ENCODE results near the gene WDR6. TPM values are rescaled to one million over a fixed set of nuclear protein-coding genes. Genes with fewer than 3 reads are reported as not detected.
"Not testable (repeated sequence)": the region's sequence is repeated elsewhere in the genome, so short reads cannot be mapped to it uniquely, and the experiment has no call there.

WDR6 gene
- total RNA-seq, 1 donor from 2014 or later = 81.6 TPM

DNA sequence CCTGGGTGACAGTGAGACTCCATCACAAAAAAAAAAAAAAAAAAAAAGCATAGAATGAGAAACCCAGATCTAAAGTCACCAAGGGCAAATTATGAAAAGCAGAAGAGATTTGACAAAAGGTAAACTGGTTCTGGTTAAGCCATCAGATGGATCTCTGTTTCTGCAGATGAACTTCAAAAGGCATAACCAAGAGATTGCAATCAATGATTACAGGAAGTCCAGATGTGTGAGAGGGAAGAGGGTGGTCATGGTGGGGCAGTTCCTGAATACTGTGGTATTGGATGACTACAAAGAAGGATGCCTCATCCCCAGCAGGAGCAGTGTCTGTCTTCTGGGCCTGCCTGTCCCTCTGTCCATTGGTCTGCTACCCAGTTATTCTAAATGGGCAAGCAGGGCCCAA, 13.4 kb upstream of the WDR6 start:
- no peak for DNase-seq

DNA sequence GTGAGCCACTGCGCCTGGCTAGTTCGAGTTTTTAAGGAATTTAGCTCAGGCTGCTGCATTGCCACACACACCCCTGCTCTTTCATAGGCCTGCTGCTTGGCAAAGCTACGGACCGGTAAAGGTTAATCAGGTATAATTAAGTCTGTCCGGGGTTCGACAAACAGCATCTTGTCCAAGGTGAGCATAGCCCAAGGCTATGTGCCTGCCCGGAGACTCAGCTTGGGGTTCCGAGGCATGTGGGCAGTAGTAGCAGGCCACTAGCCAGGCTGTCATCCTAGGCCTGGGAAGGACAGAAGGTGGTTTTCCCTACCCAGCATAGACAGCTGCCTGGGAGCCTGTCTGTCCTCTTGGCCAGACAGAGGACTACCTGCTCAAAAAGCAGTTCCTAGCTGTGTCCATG, 10.6 kb upstream of the WDR6 start:
- DNase-seq = no peak

DNA sequence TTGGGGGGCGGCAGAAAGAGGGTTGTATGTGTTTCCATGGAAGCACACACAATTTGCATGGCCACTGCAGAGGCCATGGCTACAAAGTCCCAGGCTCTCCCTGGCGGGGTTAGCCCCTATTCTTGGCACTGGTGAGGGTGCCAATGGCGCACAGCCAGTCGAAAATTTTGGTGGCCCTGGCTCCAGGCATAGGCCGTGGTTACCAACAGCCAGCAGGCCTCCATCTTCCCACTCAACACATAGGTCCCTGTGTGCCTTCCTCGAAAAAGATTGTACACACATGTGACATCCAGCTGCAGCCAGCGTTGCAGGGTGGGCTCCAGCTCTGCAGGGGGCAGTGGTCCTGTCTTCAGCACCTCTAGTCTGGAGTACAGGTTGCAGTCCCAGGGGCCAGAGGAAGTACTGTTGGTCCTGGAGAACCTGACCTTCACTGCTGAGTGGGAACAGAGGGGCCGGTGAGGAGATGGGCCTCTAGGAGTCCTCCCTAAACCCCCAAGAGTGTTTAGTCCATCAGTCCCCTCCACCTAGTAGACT, 10.0 kb upstream of the WDR6 start:
- no peak for DNase-seq

DNA sequence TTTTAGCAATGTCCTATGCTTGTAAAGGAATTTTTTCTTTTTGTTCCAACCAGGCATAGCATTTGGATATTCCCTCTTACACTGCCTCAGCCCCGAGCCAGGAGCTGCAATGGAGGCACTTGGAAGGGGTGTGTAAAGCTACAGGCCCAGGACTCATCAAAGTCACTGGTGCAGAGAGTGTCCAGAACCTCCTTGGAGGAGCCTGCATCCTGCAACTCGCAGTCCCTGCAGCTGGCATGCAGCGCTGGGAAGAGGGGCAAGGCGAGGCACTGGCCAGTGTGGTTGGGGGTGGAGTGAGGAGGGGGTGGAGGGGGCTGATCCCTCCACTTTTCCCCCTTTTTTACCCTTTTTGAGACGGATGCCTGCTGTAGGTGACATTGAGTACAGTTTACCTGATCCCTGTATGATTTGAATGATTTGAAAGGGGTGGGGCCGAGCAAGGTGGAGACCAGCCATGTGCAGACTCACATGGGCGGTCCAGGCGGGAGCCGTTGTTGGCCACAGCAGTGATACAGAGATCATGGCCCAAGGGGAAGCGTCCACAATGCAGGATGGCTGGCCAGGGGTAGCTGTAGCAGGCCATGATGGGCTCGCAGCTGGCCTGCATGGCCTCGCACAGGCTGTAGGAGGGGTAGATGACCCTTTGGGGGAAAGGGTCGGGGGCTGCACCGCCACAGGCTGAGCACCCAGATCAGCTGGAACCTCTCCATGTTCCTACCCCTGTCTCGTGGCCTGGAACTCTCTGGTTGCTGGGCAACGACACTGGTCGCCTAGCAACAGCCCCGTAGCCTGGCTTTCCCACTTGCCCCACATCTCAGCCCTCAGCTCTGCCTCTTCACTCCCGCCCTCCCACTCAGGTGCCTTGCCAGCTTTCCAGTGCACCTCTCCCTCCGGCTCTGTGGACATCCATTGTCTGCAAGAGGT, 9.2 kb upstream of the WDR6 start:
- no peak for DNase-seq

DNA sequence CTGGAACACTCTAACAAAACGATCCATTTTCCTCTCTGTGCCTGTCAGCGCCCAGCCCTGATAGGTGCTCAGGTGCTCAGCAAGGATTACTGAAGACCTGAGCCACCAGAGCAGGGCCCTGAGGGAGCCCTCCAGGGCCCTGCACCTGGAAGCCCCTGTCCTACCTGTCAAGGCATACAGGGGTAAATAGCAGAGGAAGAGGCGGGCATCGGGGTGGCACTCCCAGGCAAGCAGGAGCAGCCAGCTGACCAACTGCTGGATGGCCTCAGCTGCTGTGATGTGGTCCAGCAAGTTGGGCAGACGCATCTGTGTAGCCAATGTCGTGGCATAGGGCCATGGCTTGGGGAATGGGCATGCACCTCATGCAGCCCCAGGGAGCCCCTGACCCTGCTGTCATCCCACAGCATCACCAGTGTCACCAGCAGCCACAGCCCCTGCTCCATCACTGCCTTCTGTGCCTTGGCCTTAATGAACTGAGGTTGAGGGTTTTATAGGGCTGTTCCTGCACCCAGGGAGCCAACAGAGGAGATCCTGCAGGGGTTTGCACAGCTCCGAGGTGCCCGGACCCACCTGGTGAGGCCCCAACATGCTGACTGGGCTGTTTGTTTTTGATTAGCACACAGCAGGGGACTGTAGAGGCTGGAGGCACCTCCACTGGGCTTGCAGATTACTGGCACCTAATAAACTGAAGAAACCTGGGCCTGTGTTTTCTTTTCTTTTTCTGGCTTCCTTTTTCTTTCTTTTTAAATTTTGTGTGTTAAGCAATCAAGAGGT, 7.9 kb upstream of the WDR6 start:
- no peak for DNase-seq

DNA sequence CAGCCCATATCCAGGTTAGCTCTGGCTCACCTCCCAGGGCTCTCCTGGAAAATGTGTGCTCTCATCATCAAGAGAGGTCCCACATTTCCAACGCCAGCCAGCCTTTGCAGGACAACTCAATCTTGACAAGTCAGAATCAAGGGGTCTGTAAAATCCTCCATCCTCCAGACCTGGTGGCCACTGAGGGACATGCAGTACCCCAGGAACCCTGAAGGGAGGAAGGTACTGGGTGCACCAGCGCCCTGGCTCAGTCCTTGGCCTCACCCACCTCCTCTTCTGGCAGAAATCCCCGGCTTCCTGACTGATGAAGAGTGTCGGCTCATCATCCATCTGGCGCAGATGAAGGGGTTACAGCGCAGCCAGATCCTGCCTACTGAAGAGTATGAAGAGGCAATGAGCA, 6.0 kb upstream of the WDR6 start:
- DNase-seq = no peak

DNA sequence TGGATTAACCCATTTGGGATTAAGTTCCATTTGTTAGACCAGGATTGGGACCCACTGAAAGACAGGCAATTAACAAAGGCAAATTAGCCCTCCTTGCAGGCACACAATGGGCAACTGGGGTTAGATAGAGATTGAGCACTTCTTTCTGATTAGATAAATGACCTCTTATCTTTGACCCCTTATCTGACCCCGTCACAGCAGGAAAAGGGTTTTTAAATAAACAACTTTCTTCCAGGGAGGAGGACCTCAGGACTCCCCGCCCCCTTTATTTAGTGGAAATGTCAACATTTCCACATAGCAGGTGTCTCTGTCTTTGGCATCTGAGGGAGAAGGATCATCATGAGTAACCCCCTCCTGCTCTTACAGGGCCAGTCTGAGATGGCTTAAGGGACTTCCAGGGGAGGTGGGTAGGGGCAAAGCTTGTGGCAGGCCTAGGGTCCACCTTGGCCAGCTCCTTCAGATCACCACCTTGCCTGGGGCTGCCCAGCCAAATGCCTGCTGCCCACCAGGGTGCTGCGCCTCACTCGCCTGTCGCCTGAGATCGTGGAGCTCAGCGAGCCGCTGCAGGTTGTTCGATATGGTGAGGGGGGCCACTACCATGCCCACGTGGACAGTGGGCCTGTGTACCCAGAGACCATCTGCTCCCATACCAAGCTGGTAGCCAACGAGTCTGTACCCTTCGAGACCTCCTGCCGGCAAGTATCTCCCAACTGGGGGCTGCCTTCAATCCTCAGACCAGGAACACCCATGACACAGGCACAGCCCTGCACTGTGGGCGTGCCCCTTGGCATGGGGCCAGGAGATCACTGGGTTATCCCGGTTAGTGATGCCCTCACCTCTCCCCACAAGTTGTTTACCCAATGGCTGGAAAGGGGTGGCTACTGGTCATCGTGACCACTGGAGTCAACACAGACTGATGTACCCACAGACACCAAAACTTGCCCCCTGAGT, 2.6 kb upstream of the WDR6 start:
- DNase-seq = no peak

DNA sequence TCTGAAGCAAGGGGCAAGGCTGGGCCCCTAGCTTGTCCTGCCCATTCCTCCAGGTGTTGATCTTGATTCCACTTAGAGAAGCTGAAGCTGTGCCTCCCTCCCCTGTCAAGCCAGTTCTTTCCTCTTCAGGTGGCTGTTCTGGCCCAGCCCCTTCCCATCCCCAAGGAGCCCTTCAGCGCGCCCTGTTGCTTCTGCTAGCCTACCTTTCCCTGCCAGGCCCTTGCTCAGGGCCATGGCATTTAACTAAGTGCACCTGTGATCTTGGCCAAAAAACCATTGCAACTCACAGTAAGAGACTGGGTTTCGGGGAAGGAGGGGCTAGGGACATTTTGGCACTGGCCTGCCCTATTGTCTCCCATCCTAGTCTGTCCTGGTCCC, 1.9 kb upstream of the WDR6 start:
- no peak for DNase-seq

DNA sequence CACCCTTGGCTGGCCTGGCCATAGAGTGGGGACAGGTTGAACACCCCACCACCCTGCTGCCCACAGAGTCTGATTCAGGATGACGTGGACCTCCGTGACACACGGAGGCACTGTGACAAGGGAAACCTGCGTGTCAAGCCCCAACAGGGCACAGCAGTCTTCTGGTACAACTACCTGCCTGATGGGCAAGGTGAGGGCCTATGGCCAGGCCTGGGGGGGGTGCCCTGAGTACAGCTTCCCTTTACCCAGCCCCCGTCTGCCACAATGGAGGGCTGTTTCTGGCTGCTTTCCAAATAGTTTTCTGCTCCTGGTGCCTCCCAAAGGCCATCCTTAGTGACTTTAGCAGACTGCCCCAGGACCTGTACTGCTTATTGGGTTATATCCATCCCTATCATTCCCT, 1.2 kb upstream of the WDR6 start:
- DNase-seq = no peak

DNA sequence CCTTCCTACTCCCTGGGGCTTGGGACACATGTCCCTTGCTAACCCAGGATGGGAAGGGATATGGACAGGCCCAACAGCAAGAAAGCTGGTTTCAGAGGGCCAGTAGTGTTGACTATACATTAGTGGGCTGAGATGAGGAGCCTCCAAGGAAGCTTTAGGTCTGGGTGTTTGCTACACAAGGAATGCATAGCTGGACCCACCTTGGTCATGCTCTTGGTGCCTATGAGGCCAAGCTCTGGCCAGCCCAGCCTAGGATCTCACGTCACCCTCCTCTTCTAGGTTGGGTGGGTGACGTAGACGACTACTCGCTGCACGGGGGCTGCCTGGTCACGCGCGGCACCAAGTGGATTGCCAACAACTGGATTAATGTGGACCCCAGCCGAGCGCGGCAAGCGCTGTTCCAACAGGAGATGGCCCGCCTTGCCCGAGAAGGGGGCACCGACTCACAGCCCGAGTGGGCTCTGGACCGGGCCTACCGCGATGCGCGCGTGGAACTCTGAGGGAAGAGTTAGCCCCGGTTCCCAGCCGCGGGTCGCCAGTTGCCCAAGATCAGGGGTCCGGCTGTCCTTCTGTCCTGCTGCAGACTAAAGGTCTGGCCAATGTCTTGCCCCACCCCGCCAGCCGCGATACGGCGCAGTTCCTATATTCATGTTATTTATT, 653 bp upstream of the WDR6 start:
- peak; percentile 54 for DNase-seq

DNA sequence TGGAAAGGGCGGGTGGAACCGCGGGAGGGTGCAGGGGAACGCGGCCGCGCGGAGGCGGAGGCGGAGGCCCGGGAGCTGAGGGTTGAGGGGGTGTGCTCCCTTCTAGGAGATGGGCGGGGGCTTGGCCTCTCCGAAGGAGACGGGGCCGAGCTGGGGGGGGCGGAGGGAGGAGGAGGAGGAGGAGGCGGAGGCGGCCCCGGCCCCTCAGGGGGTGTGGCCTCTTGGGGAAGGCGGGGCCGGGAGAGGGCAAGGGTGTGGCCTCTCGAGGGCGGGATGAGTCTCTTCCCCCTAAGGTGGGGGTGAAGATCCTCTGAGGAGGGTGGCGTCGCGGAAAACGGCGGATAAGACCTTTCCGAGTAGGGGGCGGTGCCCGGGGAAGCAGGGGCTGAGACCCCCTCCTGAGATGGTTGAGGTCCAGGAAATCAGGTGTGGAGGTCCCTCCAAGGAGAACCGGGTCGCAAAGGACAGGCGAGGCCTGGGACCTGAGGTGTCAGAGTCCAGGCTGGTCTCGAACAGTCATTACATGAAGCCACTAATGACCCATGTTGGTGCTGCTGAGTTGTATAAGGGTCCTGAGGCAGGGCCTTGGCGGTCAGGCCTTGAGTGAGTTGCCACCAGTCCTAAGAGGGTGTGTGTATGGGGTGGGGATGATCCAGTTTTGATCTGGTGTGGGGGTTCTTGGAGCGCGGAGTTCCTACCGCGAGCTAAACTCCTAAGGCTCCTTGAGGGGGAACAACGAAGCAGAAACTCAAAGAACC, 759 bp downstream of the WDR6 start:
- peak; percentile 94 for DNase-seq

DNA sequence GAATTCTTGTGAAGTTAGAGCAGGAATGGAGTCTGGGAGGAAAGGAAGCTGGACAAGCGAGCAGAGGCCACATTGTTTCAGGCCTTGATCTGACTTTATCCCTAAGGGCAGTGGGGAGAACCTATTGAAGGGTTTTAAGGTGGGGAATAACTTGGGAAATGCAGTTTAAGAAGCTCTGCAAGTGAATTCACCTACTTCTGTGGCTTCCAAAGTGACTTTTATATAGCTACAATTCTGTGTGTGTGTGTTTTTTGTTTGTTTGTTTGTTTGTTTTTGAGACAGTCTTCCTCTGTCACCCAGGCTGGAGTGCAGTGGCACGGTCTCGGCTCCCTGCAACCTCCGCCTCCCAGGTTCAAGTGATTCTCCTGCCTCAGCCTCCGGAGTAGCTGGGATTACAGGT, 1.4 kb downstream of the WDR6 start:
- not testable (repeated sequence) for DNase-seq

DNA sequence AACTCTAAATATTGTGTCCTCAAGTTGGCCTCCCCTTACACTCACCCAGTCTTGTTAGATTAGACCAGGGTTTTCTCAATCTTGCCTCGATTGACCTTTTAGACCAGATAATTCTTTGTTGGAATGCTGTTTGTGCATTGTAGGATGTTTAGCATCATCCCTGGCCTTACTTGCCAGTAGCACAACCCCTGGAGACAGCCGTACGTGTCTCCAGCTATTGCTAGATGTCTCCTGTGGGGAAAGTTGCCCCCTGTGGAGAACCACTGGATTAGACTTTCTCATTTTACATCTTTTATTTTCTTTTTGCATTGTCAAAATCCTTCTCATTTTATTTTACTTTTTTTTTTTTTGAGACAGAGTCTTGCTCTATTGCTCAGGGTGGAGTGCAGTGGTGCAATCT, 2.2 kb downstream of the WDR6 start:
- DNase-seq = no peak

DNA sequence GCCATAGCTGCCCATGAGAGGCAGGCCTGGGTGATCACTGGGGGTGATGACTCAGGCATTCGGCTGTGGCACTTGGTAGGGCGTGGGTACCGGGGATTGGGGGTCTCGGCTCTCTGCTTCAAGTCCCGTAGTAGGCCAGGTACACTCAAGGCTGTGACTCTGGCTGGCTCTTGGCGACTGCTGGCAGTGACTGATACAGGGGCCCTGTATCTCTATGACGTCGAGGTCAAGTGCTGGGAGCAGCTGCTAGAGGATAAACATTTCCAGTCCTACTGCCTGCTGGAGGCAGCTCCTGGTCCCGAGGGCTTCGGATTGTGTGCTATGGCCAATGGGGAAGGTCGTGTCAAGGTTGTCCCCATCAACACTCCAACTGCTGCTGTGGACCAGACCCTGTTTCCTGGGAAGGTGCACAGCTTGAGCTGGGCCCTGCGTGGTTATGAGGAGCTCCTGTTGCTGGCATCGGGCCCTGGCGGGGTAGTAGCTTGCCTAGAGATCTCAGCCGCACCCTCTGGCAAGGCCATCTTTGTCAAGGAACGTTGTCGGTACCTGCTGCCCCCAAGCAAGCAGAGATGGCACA, 5.3 kb downstream of the WDR6 start:
- DNase-seq = peak; percentile 40

DNA sequence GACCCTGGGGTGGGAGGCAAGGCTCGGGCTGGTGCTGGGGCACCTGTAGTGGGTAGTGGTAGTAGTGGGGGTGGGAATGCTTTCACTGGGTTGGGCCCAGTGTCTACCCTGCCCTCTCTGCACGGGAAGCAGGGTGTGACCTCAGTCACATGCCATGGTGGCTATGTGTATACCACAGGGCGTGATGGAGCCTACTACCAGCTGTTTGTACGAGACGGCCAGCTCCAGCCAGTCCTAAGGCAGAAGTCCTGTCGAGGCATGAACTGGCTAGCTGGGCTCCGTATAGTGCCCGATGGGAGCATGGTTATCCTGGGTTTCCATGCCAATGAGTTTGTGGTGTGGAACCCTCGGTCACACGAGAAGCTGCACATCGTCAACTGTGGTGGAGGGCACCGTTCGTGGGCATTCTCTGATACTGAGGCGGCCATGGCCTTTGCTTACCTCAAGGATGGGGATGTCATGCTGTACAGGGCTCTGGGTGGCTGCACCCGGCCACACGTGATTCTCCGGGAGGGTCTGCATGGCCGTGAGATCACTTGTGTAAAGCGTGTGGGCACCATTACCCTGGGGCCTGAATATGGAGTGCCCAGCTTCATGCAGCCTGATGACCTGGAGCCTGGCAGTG, 6.0 kb downstream of the WDR6 start:
- no peak for DNase-seq

DNA sequence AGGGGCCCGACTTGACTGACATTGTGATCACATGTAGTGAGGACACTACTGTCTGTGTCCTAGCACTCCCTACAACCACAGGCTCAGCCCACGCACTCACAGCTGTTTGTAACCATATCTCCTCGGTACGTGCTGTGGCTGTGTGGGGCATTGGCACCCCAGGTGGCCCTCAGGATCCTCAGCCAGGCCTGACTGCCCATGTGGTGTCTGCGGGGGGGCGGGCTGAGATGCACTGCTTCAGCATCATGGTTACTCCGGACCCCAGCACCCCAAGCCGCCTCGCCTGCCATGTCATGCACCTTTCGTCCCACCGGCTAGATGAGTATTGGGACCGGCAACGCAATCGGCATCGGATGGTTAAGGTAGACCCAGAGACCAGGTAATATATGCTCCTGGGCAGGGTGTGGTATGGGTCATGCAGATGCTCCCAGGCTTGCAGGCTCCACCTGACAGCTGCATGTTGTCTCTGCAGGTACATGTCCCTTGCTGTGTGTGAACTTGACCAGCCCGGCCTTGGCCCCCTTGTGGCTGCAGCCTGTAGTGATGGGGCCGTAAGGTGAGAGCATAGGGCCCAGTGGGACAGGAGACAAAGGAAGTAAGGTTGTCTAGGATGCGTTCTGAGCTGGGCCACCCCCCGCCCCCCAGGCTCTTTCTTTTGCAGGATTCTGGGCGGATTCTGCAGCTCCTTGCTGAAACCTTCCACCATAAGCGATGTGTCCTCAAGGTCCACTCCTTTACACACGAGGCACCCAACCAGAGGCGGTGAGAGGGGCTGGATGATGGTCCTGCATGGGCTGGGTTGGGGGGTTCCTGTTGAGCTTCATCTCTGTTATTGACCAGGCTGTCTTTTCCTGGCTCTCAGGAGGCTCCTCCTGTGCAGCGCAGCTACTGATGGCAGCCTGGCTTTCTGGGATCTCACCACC, 6.8 kb downstream of the WDR6 start:
- DNase-seq = no peak

DNA sequence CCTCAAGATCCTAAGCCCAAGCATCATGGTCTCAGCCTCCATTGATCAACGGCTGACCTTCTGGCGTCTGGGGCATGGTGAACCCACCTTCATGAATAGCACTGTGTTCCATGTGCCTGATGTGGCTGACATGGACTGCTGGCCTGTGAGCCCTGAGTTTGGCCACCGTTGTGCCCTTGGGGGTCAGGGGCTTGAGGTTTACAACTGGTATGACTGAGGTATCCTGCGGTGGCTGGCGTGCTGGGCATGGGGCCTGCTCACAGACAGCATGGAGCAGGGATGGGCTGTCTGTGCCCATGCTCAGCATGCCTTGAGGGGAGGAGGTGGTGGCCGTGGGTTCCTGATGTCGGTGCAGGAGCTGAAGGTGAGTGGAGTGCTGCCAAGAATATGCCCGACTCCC, 7.9 kb downstream of the WDR6 start:
- no peak for DNase-seq

DNA sequence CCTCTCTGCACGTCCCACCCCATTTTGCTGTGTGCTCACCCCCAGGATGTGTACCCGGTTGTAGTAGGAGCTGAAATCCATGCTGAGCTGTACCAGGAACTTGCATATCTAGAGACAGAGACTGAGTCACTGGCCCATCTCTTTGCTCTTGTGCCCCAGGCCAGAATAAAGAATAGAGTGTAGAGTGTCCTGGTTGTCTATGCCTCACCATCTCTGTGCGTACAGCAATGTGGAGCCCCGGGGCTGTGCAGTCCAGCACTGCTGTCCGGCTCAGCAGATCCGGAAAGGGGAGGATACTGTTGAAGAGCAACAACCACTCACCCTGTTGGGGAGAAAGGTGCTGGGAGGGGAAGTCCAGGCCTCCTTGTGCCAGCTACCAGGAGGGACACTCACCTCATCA, 8.6 kb downstream of the WDR6 start:
- DNase-seq = no peak
